A549 (cell line): ENCODE measurements around the gene CCDC78. TPM values are rescaled to one million over a fixed set of nuclear protein-coding genes. Genes with fewer than 3 reads are reported as not detected.

Experiments used
- BHLHE40 ChIP-seq: IDR thresholded peaks from 2 replicates; pipeline ENCODE4 v1.6.1; 2012; ENCODE audit warnings: low read depth, low read length, inconsistent platforms
- CBX8 ChIP-seq: fragments of 200-600 bp; sonication (generic); IDR thresholded peaks from 2 replicates; pipeline ENCODE4 v1.6.1; 2016
- CEBPB ChIP-seq, 2 experiments: fragments of >200 bp in 1 of 2; sonication (Bioruptor Twin) in 1 of 2; formaldehyde crosslinking in 1 of 2; IDR thresholded peaks; 2 replicates each; pipeline ENCODE4 v1.6.1; 2012 to 2016
- CHD2 ChIP-seq: fragments of 150-350 bp; IDR thresholded peaks from 2 replicates; pipeline ENCODE4 v1.6.1; 2014; ENCODE audit warnings: low read length; ENCODE audit not compliant: partially characterized antibody
- CHD4 ChIP-seq: fragments of 200-600 bp; sonication (generic); IDR thresholded peaks from 2 replicates; pipeline ENCODE4 v1.6.1; 2016; ENCODE audit warnings: antibody characterized with exemption, mild to moderate bottlenecking, borderline replicate concordance
- EHF ChIP-seq: fragments of 250-450 bp; sonication (Bioruptor Pico); IDR thresholded peaks from 2 replicates; pipeline ENCODE4 v1.5.0; 2020; ENCODE audit warnings: mild to moderate bottlenecking
- EHMT2 ChIP-seq: fragments of 200-600 bp; sonication (generic); IDR thresholded peaks from 2 replicates; pipeline ENCODE4 v1.6.1; 2016; ENCODE audit warnings: antibody characterized with exemption, low read depth, mild to moderate bottlenecking, moderate library complexity
- GATA3 ChIP-seq: IDR thresholded peaks from 2 replicates; pipeline ENCODE4 v1.6.1; 2012; ENCODE audit warnings: borderline replicate concordance
- HDAC2 ChIP-seq: fragments of 200-600 bp; sonication (generic); IDR thresholded peaks from 2 replicates; pipeline ENCODE4 v1.6.1; 2016
- HEYL ChIP-seq: fragments of 250-450 bp; sonication (Bioruptor Pico); IDR thresholded peaks from 2 replicates; pipeline ENCODE4 v1.8.0; 2021; ENCODE audit warnings: mild to moderate bottlenecking, moderate library complexity
- HOXA7 ChIP-seq: fragments of 250-450 bp; sonication (Bioruptor Pico); IDR thresholded peaks from 2 replicates; pipeline ENCODE4 v1.5.0; 2020; ENCODE audit warnings: mild to moderate bottlenecking, moderate library complexity
- HOXB13 ChIP-seq: fragments of 250-450 bp; sonication (Bioruptor Pico); IDR thresholded peaks from 2 replicates; pipeline ENCODE4 v1.5.0; 2020; ENCODE audit warnings: low read depth, mild to moderate bottlenecking, moderate library complexity
- JUN ChIP-seq, 2 experiments: fragments of >200 bp; sonication (Bioruptor Twin); formaldehyde crosslinking; IDR thresholded peaks; 2 replicates in 1 of 2; 3 replicates in 1 of 2; pipeline ENCODE4 v1.6.1; 2016 to 2017
- KDM5A ChIP-seq: fragments of 200-600 bp; sonication (generic); IDR thresholded peaks from 2 replicates; pipeline ENCODE4 v1.6.1; 2016; ENCODE audit warnings: antibody characterized with exemption, mild to moderate bottlenecking
- MAFK ChIP-seq: fragments of 450-650 bp; IDR thresholded peaks from 2 replicates; pipeline ENCODE4 v1.6.1; 2014; ENCODE audit not compliant: partially characterized antibody
- MAZ ChIP-seq: fragments of 150-350 bp; IDR thresholded peaks from 2 replicates; pipeline ENCODE4 v1.6.1; 2014; ENCODE audit warnings: antibody characterized with exemption, low read depth, low read length, borderline replicate concordance
- MYC ChIP-seq: IDR thresholded peaks from 2 replicates; pipeline ENCODE4 v1.6.1; 2012; ENCODE audit warnings: mild to moderate bottlenecking, inconsistent platforms, low read length, improper control_type of control experiment, borderline replicate concordance
- NFE2L2 ChIP-seq: fragments of 150-350 bp; conservative IDR thresholded peaks from 2 replicates; pipeline ENCODE4 v1.6.1; 2014; ENCODE audit warnings: low read length
- NPAS2 ChIP-seq: fragments of 250-450 bp; sonication (Bioruptor Pico); IDR thresholded peaks from 2 replicates; pipeline ENCODE4 v1.8.0; 2022; ENCODE audit warnings: mild to moderate bottlenecking, moderate library complexity, borderline replicate concordance
- NR3C1 ChIP-seq: fragments of >200 bp; sonication (Bioruptor Twin); formaldehyde crosslinking; IDR thresholded peaks from 3 replicates; pipeline ENCODE4 v1.6.1; 2017
- PHF8 ChIP-seq: fragments of 200-600 bp; sonication (generic); IDR thresholded peaks from 2 replicates; pipeline ENCODE4 v1.6.1; 2016; ENCODE audit warnings: low read depth, mild to moderate bottlenecking, antibody characterized with exemption, moderate library complexity, borderline replicate concordance
- POLR2AphosphoS2 ChIP-seq: conservative IDR thresholded peaks from 2 replicates; pipeline ENCODE4 v1.6.1; 2012; ENCODE audit warnings: low read length, improper control_type of control experiment, inconsistent platforms
- RAD21 ChIP-seq, 2 experiments: fragments of >200 bp in 1 of 2; sonication (Bioruptor Twin) in 1 of 2; formaldehyde crosslinking in 1 of 2; IDR thresholded peaks in 1 of 2; conservative IDR thresholded peaks in 1 of 2; 2 replicates in 1 of 2; 3 replicates in 1 of 2; pipeline ENCODE4 v1.6.1; 2012 to 2018; ENCODE audit warnings: inconsistent platforms in 1 of 2
- RCOR1 ChIP-seq: fragments of 150-350 bp; IDR thresholded peaks from 2 replicates; pipeline ENCODE4 v1.6.1; 2014; ENCODE audit warnings: antibody characterized with exemption, low read length, low read depth
- SMC3 ChIP-seq: fragments of >200 bp; sonication (Bioruptor Twin); formaldehyde crosslinking; IDR thresholded peaks from 3 replicates; pipeline ENCODE4 v1.6.1; 2018; ENCODE audit warnings: inconsistent platforms
- SREBF2 ChIP-seq: fragments of 450-650 bp; IDR thresholded peaks from 2 replicates; pipeline ENCODE4 v1.6.1; 2014; ENCODE audit warnings: mild to moderate bottlenecking, moderate library complexity
- TP53 ChIP-seq: fragments of 250-450 bp; sonication (Bioruptor Pico); IDR thresholded peaks from 2 replicates; pipeline ENCODE4 v1.5.0; 2021; ENCODE audit warnings: mild to moderate bottlenecking, moderate library complexity
- ZC3H11A ChIP-seq: fragments of 450-650 bp; IDR thresholded peaks from 2 replicates; pipeline ENCODE4 v1.6.1; 2014; ENCODE audit warnings: antibody characterized with exemption, mild to moderate bottlenecking
- ZNF302 ChIP-seq: fragments of 250-450 bp; sonication (Bioruptor Pico); IDR thresholded peaks from 2 replicates; pipeline ENCODE4 v1.9.0; 2021; ENCODE audit warnings: inconsistent platforms, mild to moderate bottlenecking, moderate library complexity
- ZSCAN20 ChIP-seq: fragments of 250-450 bp; sonication (Bioruptor Pico); IDR thresholded peaks from 2 replicates; pipeline ENCODE4 v1.8.0; 2022; ENCODE audit warnings: mild to moderate bottlenecking, moderate library complexity
- polyA plus RNA-seq, 4 experiments: library from polyadenylated mRNA; depleted of rRNA in 3 of 4; stranded (reverse); fragments of >200 nt; fragmentation: RNase III in 1 of 4; extraction: RNeasy Plus Mini Kit Qiagen cat#74134 plus additional on column Dnase treatment in 1 of 4; gene quantifications; 2 replicates in 3 of 4; 3 replicates in 1 of 4; pipeline ENCODE4 v1.2.3, GENCODE V29; 2011 to 2017
- TF ChIP-seq, protein P1 (sequence below): fragments of >200 bp; sonication (Bioruptor Twin); formaldehyde crosslinking; IDR thresholded peaks from 3 replicates; pipeline ENCODE4 v1.5.1; 2016
- TF ChIP-seq, protein P2 (sequence below): fragments of 200-600 bp; sonication (generic); IDR thresholded peaks from 2 replicates; pipeline ENCODE4 v1.6.1; 2016; ENCODE audit warnings: antibody characterized with exemption, mild to moderate bottlenecking, moderate library complexity
- TF ChIP-seq, protein P3 (sequence below): IDR thresholded peaks from 2 replicates; pipeline ENCODE4 v1.6.1; 2012
- TF ChIP-seq, protein P4 (sequence below): fragments of 250-450 bp; sonication (Bioruptor Pico); IDR thresholded peaks from 2 replicates; pipeline ENCODE4 v1.5.0; 2021; ENCODE audit warnings: mild to moderate bottlenecking, moderate library complexity, borderline replicate concordance
- TF ChIP-seq, protein P5 (sequence below): fragments of >200 bp; sonication (Bioruptor Twin); formaldehyde crosslinking; IDR thresholded peaks from 2 replicates; pipeline ENCODE4 v1.6.1; 2016
- TF ChIP-seq, protein P6 (sequence below): fragments of 450-650 bp; IDR thresholded peaks from 2 replicates; pipeline ENCODE4 v1.6.1; 2014; ENCODE audit warnings: antibody characterized with exemption

The CCDC78 gene
- polyA plus RNA-seq, 2 of the 4 experiments (the other 2 are of a cell fraction): 1.1 to 4.7 TPM

DNA sequence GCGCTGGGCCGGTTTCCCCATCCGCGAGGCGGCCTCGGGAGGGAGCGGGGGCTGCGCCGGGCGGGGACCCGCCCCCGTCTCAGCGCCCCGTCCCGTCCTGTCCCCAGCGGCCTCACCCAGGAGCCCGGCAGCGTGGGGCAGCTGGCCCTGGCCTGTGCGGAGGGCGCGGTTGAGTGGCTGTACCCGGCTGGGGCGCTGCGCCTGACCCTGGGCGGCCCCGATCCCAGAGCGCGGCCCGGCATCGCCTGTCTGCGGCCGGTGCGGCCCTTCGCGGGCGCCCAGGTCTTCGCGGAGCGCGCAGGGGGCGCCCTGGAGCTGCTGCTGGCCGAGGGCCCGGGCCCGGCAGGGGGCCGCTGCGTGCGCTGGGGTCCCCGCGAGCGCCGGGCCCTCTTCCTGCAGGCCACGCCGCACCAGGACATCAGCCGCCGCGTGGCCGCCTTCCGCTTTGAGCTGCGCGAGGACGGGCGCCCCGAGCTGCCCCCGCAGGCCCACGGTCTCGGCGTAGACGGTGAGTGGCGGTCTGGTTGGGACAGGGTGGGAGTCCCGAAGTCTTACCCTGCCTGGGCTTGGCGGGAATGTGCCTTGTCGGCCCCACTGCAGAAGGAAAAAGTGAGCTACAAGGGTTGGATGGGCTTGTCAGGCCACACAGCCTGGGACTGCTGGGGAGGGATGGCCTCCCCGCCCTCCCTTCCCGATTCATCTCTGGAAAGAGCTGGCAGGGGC, 10.6 kb downstream of the CCDC78 start (continued):
- TF ChIP-seq, protein P1, sequence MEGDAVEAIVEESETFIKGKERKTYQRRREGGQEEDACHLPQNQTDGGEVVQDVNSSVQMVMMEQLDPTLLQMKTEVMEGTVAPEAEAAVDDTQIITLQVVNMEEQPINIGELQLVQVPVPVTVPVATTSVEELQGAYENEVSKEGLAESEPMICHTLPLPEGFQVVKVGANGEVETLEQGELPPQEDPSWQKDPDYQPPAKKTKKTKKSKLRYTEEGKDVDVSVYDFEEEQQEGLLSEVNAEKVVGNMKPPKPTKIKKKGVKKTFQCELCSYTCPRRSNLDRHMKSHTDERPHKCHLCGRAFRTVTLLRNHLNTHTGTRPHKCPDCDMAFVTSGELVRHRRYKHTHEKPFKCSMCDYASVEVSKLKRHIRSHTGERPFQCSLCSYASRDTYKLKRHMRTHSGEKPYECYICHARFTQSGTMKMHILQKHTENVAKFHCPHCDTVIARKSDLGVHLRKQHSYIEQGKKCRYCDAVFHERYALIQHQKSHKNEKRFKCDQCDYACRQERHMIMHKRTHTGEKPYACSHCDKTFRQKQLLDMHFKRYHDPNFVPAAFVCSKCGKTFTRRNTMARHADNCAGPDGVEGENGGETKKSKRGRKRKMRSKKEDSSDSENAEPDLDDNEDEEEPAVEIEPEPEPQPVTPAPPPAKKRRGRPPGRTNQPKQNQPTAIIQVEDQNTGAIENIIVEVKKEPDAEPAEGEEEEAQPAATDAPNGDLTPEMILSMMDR: peak; percentile 61
- TF ChIP-seq MAZ (no peak), BHLHE40 (no peak), HOXB13 (CRISPR knock-in tag) (no peak; the same call in 1 of the 2 replicates), CHD2 (no peak), CEBPB (IDR thresholded peaks at IDR 0.05) (no peak), PHF8 (0 out of 2 replicates have a peak, but pooled peaks have one; percentile 28), NFE2L2 (no peak), EHF (CRISPR knock-in tag) (no peak), EHMT2 (no peak), MAFK (no peak), ZSCAN20 (CRISPR knock-in tag) (no peak), RAD21 (conservative IDR thresholded peaks at IDR 0.05 in 1 of 2, IDR thresholded peaks at IDR 0.05 in 1 of 2) (no peak; a peak in 1 of 5 replicates), HOXA7 (no peak), MYC (peak; percentile 38; the same call in 1 of the 2 replicates), RCOR1 (no peak), CHD4 (no peak), HDAC2 (no peak), TP53 (CRISPR knock-in tag) (no peak), NPAS2 (no peak), SREBF2 (no peak), HEYL (CRISPR knock-in tag) (no peak), SMC3 (no peak; the same call in 2 of the 3 replicates), CBX8 (no peak), NR3C1 (no peak), GATA3 (no peak), KDM5A (no peak), POLR2AphosphoS2 (no peak), JUN (IDR thresholded peaks at IDR 0.05) (peak in 1 of 2 experiments; percentile 58; a peak in 2 of 5 replicates), ZC3H11A (no peak), ZNF302 (no peak)
- TF ChIP-seq, protein P2, sequence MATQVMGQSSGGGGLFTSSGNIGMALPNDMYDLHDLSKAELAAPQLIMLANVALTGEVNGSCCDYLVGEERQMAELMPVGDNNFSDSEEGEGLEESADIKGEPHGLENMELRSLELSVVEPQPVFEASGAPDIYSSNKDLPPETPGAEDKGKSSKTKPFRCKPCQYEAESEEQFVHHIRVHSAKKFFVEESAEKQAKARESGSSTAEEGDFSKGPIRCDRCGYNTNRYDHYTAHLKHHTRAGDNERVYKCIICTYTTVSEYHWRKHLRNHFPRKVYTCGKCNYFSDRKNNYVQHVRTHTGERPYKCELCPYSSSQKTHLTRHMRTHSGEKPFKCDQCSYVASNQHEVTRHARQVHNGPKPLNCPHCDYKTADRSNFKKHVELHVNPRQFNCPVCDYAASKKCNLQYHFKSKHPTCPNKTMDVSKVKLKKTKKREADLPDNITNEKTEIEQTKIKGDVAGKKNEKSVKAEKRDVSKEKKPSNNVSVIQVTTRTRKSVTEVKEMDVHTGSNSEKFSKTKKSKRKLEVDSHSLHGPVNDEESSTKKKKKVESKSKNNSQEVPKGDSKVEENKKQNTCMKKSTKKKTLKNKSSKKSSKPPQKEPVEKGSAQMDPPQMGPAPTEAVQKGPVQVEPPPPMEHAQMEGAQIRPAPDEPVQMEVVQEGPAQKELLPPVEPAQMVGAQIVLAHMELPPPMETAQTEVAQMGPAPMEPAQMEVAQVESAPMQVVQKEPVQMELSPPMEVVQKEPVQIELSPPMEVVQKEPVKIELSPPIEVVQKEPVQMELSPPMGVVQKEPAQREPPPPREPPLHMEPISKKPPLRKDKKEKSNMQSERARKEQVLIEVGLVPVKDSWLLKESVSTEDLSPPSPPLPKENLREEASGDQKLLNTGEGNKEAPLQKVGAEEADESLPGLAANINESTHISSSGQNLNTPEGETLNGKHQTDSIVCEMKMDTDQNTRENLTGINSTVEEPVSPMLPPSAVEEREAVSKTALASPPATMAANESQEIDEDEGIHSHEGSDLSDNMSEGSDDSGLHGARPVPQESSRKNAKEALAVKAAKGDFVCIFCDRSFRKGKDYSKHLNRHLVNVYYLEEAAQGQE: no peak
- TF ChIP-seq, protein P3, sequence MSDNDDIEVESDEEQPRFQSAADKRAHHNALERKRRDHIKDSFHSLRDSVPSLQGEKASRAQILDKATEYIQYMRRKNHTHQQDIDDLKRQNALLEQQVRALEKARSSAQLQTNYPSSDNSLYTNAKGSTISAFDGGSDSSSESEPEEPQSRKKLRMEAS: peak; percentile 37; the same call in 1 of the 2 replicates
- TF ChIP-seq, protein P4, sequence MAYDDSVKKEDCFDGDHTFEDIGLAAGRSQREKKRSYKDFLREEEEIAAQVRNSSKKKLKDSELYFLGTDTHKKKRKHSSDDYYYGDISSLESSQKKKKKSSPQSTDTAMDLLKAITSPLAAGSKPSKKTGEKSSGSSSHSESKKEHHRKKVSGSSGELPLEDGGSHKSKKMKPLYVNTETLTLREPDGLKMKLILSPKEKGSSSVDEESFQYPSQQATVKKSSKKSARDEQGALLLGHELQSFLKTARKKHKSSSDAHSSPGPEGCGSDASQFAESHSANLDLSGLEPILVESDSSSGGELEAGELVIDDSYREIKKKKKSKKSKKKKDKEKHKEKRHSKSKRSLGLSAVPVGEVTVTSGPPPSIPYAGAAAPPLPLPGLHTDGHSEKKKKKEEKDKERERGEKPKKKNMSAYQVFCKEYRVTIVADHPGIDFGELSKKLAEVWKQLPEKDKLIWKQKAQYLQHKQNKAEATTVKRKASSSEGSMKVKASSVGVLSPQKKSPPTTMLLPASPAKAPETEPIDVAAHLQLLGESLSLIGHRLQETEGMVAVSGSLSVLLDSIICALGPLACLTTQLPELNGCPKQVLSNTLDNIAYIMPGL (CRISPR knock-in tag): no peak
- TF ChIP-seq, protein P5, sequence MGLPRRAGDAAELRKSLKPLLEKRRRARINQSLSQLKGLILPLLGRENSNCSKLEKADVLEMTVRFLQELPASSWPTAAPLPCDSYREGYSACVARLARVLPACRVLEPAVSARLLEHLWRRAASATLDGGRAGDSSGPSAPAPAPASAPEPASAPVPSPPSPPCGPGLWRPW: no peak
- TF ChIP-seq, protein P6, sequence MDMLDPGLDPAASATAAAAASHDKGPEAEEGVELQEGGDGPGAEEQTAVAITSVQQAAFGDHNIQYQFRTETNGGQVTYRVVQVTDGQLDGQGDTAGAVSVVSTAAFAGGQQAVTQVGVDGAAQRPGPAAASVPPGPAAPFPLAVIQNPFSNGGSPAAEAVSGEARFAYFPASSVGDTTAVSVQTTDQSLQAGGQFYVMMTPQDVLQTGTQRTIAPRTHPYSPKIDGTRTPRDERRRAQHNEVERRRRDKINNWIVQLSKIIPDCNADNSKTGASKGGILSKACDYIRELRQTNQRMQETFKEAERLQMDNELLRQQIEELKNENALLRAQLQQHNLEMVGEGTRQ: no peak
